SK-N-SH treated with all-trans-retinoic acid at 6 μM for 48 hours (cell line): ENCODE data around the gene AGPAT3.

Experiments
- ATAC-seq: fragments of 200-7000 bp; cut with Tn5 transposase; 3 replicates; pipeline ENCODE4 v1.9.1; 2020; ENCODE audit warnings: mild to moderate bottlenecking, moderate library complexity
- ARNTL ChIP-seq: fragments of 450-650 bp; formaldehyde crosslinking; IDR thresholded peaks from 2 replicates; pipeline ENCODE4 v1.5.0; 2020; ENCODE audit warnings: low read depth, mild to moderate bottlenecking, moderate library complexity, borderline replicate concordance
- BACH2 ChIP-seq: fragments of 250-450 bp; sonication (Bioruptor Pico); IDR thresholded peaks from 2 replicates; pipeline ENCODE4 v1.9.0; 2021; ENCODE audit warnings: mild to moderate bottlenecking, borderline replicate concordance
- CREB5 ChIP-seq: fragments of 250-450 bp; sonication (Bioruptor Pico); IDR thresholded peaks from 2 replicates; pipeline ENCODE4 v1.5.1; 2020; ENCODE audit warnings: low read depth, mild to moderate bottlenecking, moderate library complexity
- CSDC2 ChIP-seq: fragments of 250-450 bp; sonication (Bioruptor Pico); IDR thresholded peaks from 2 replicates; pipeline ENCODE4 v1.5.0; 2020; ENCODE audit warnings: mild to moderate bottlenecking, moderate library complexity
- GLIS3 ChIP-seq: fragments of 250-450 bp; sonication (Bioruptor Pico); IDR thresholded peaks from 2 replicates; pipeline ENCODE4 v1.5.0; 2020; ENCODE audit warnings: mild to moderate bottlenecking, moderate library complexity
- OSR1 ChIP-seq: fragments of 250-450 bp; sonication (Bioruptor Pico); IDR thresholded peaks from 2 replicates; pipeline ENCODE4 v1.8.0; 2022; ENCODE audit warnings: moderate library complexity, mild to moderate bottlenecking, inconsistent platforms
- PPARA ChIP-seq: fragments of 250-450 bp; sonication (Bioruptor Pico); IDR thresholded peaks from 2 replicates; pipeline ENCODE4 v1.5.0; 2020; ENCODE audit warnings: mild to moderate bottlenecking, borderline replicate concordance
- RARB ChIP-seq: fragments of 250-450 bp; sonication (Bioruptor Pico); IDR thresholded peaks from 2 replicates; pipeline ENCODE4 v1.8.0; 2021; ENCODE audit warnings: mild to moderate bottlenecking, moderate library complexity
- SNAI2 ChIP-seq: fragments of 250-450 bp; sonication (Bioruptor Pico); IDR thresholded peaks from 2 replicates; pipeline ENCODE4 v1.5.0; 2020; ENCODE audit warnings: mild to moderate bottlenecking, moderate library complexity
- TCF4 ChIP-seq: fragments of 250-450 bp; sonication (Bioruptor Pico); IDR thresholded peaks from 2 replicates; pipeline ENCODE4 v1.8.0; 2021; ENCODE audit warnings: mild to moderate bottlenecking, moderate library complexity, borderline replicate concordance
- TOX ChIP-seq: fragments of 250-450 bp; sonication (Bioruptor Pico); IDR thresholded peaks from 2 replicates; pipeline ENCODE4 v1.8.0; 2021; ENCODE audit warnings: mild to moderate bottlenecking, moderate library complexity, borderline replicate concordance
- ZC3H10 ChIP-seq: fragments of 250-450 bp; sonication (Bioruptor Pico); IDR thresholded peaks from 2 replicates; pipeline ENCODE4 v1.5.1; 2021; ENCODE audit warnings: mild to moderate bottlenecking, moderate library complexity
- ZFP30 ChIP-seq: fragments of 450-650 bp; formaldehyde crosslinking; IDR thresholded peaks from 2 replicates; pipeline ENCODE4 v1.5.0; 2022; ENCODE audit warnings: mild to moderate bottlenecking, moderate library complexity
- ZNF565 ChIP-seq: fragments of 450-650 bp; formaldehyde crosslinking; conservative IDR thresholded peaks from 2 replicates; pipeline ENCODE4 v1.5.0; 2020; ENCODE audit warnings: low read depth, mild to moderate bottlenecking, moderate library complexity
- ZNF70 ChIP-seq: fragments of 450-650 bp; formaldehyde crosslinking; IDR thresholded peaks from 2 replicates; pipeline ENCODE4 v1.5.0; 2020; ENCODE audit warnings: mild to moderate bottlenecking, moderate library complexity
- ZNF8 ChIP-seq: fragments of 450-650 bp; formaldehyde crosslinking; IDR thresholded peaks from 2 replicates; pipeline ENCODE4 v1.5.0; 2020; ENCODE audit warnings: mild to moderate bottlenecking, moderate library complexity
- TF ChIP-seq, protein P1 (sequence below): fragments of 250-450 bp; sonication (Bioruptor Pico); IDR thresholded peaks from 2 replicates; pipeline ENCODE4 v1.5.0; 2020; ENCODE audit warnings: mild to moderate bottlenecking, moderate library complexity
- TF ChIP-seq, protein P2 (sequence below): fragments of 250-450 bp; sonication (Bioruptor Pico); IDR thresholded peaks from 2 replicates; pipeline ENCODE4 v1.5.1; 2021; ENCODE audit warnings: mild to moderate bottlenecking, moderate library complexity
- TF ChIP-seq, protein P3 (sequence below): fragments of 250-450 bp; sonication (Bioruptor Pico); IDR thresholded peaks from 2 replicates; pipeline ENCODE4 v1.8.0; 2021; ENCODE audit warnings: low read depth, mild to moderate bottlenecking, moderate library complexity, borderline replicate concordance

AGPAT3 gene

DNA sequence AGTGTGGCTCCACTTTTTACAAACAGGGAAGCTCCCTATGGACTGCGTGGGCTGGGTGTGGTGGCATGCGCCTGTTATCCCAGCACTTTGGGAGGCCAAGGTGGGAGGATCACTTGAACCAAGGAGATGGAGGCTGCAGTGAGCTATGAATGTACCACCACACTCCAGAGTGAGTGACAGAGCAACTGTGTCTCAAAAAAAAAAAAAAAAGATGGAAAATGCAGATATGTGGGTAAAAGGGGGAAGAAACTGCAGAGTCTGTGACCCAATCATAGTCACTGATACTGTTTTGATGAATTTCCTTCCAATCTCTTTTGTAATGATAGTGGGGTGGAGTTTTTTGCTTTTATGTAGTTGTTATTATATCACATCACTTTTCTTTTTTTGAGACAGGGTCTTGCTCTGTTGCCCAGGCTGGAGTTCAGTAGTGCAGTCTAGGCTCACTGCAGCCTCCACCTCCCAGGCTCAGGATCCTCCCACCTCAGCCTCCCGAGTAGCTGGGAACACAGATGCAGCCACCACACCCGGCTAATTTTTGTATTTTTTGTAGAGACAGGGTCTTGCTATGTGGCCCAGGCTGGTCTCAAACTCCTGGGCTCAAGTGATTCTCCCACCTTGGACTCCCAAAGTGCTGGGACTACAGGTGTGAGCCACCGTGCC, 138.4 kb downstream of the AGPAT3 start (continued):
- TF ChIP-seq, protein P1, sequence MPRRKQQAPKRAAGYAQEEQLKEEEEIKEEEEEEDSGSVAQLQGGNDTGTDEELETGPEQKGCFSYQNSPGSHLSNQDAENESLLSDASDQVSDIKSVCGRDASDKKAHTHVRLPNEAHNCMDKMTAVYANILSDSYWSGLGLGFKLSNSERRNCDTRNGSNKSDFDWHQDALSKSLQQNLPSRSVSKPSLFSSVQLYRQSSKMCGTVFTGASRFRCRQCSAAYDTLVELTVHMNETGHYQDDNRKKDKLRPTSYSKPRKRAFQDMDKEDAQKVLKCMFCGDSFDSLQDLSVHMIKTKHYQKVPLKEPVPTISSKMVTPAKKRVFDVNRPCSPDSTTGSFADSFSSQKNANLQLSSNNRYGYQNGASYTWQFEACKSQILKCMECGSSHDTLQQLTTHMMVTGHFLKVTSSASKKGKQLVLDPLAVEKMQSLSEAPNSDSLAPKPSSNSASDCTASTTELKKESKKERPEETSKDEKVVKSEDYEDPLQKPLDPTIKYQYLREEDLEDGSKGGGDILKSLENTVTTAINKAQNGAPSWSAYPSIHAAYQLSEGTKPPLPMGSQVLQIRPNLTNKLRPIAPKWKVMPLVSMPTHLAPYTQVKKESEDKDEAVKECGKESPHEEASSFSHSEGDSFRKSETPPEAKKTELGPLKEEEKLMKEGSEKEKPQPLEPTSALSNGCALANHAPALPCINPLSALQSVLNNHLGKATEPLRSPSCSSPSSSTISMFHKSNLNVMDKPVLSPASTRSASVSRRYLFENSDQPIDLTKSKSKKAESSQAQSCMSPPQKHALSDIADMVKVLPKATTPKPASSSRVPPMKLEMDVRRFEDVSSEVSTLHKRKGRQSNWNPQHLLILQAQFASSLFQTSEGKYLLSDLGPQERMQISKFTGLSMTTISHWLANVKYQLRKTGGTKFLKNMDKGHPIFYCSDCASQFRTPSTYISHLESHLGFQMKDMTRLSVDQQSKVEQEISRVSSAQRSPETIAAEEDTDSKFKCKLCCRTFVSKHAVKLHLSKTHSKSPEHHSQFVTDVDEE (CRISPR knock-in tag): no peak
- TF ChIP-seq OSR1 (CRISPR knock-in tag) (no peak), TOX (CRISPR knock-in tag) (no peak), ZFP30 (no peak)

GRCh38 chr21:44005071-44005470, 140.0 kb downstream of the AGPAT3 start:
- ATAC-seq: no peak
- TF ChIP-seq ZFP30 (no peak), RARB (no peak), SNAI2 (CRISPR knock-in tag) (no peak), ZNF70 (no peak), PPARA (CRISPR knock-in tag) (no peak), GLIS3 (CRISPR knock-in tag) (no peak), BACH2 (CRISPR knock-in tag) (no peak), CSDC2 (CRISPR knock-in tag) (no peak), ZC3H10 (CRISPR knock-in tag) (no peak), CREB5 (CRISPR knock-in tag) (no peak), ARNTL (CRISPR knock-in tag) (no peak), ZNF8 (CRISPR knock-in tag) (no peak), TCF4 (CRISPR knock-in tag) (no peak), ZNF565 (CRISPR knock-in tag) (no peak), TOX (CRISPR knock-in tag) (no peak)
- TF ChIP-seq, protein P1 (CRISPR knock-in tag): no peak
- TF ChIP-seq, protein P2, sequence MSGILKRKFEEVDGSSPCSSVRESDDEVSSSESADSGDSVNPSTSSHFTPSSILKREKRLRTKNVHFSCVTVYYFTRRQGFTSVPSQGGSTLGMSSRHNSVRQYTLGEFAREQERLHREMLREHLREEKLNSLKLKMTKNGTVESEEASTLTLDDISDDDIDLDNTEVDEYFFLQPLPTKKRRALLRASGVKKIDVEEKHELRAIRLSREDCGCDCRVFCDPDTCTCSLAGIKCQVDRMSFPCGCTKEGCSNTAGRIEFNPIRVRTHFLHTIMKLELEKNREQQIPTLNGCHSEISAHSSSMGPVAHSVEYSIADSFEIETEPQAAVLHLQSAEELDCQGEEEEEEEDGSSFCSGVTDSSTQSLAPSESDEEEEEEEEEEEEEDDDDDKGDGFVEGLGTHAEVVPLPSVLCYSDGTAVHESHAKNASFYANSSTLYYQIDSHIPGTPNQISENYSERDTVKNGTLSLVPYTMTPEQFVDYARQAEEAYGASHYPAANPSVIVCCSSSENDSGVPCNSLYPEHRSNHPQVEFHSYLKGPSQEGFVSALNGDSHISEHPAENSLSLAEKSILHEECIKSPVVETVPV (CRISPR knock-in tag): no peak

DNA sequence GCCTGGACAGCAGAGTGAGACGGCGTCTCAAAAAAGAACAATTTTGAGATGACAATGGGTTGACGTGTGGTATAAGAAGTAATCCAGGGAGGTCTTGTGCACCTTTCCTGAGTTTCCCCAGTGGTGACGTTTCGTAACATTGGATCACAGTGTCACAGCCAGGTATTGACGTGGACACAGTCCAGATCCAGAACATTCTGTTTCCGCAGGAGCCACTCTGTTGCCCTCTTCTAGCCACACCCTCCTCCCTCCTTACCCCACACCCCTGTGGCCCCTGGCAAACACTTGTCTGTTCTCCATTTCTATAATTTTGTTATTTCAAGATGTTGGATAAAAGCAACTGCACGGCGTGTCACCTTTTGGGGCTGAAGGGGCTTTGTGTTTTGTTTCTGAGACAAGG, 140.6 kb downstream of the AGPAT3 start:
- TF ChIP-seq ZFP30 (no peak), ZNF8 (CRISPR knock-in tag) (no peak), CREB5 (CRISPR knock-in tag) (no peak), ZNF565 (CRISPR knock-in tag) (no peak)
- TF ChIP-seq, protein P3, sequence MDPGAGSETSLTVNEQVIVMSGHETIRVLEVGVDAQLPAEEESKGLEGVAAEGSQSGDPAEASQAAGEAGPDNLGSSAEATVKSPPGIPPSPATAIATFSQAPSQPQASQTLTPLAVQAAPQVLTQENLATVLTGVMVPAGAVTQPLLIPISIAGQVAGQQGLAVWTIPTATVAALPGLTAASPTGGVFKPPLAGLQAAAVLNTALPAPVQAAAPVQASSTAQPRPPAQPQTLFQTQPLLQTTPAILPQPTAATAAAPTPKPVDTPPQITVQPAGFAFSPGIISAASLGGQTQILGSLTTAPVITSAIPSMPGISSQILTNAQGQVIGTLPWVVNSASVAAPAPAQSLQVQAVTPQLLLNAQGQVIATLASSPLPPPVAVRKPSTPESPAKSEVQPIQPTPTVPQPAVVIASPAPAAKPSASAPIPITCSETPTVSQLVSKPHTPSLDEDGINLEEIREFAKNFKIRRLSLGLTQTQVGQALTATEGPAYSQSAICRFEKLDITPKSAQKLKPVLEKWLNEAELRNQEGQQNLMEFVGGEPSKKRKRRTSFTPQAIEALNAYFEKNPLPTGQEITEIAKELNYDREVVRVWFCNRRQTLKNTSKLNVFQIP (CRISPR knock-in tag): no peak
- no peak for ATAC-seq
